Measurements from ENCODE around the gene MRPS12.
"Not testable (repeated sequence)": the region's sequence is repeated elsewhere in the genome, so short reads cannot be mapped to it uniquely, and the experiment has no call there.

MRPS12 gene

GRCh38 chr19:38930776-38931520 is at the start of gene MRPS12:
Gene MRPS12 (plus strand): TSS chr19:38930944. CDS start chr19:38931295, 351 bp downstream.
- peak; percentile 100 for DNase-seq

- no peak for DNase-seq
Observed at GRCh38 chr19:38883286-38883685, 47.5 kb upstream of the MRPS12 start.

- DNase-seq, result not testable (repeated sequence)
Observed at GRCh38 chr19:38884691-38885090, 46.1 kb upstream of the MRPS12 start.

- DNase-seq, result no peak
Observed at GRCh38 chr19:38888876-38889275, 41.9 kb upstream of the MRPS12 start.

- DNase-seq, result no peak
Observed at GRCh38 chr19:38889803-38890202, 40.9 kb upstream of the MRPS12 start.

GRCh38 chr19:38890686-38891085 is 40.1 kb upstream of the MRPS12 start:
- DNase-seq, result no peak

- DNase-seq, result no peak
Observed at GRCh38 chr19:38891771-38892170, 39.0 kb upstream of the MRPS12 start.

- peak; percentile 41 for DNase-seq
Observed at GRCh38 chr19:38892841-38893240, 37.9 kb upstream of the MRPS12 start.

- DNase-seq, result no peak
Observed at GRCh38 chr19:38893341-38893771, 37.4 kb upstream of the MRPS12 start.

GRCh38 chr19:38894968-38895367 is 35.8 kb upstream of the MRPS12 start:
- DNase-seq, result no peak

- peak; percentile 56 for DNase-seq
Observed at GRCh38 chr19:38898788-38899446, 31.8 kb upstream of the MRPS12 start.

- peak; percentile 100 for DNase-seq
Observed at GRCh38 chr19:38899447-38900201, 31.1 kb upstream of the MRPS12 start, which contains the start of the genes NFKBIB and SIRT2. Gene NFKBIB (plus strand): TSS chr19:38899969. CDS start chr19:38900033, 64 bp downstream. Gene SIRT2 (minus strand): TSS chr19:38899618. CDS start chr19:38899521, 97 bp downstream.

- no peak for DNase-seq
Observed at GRCh38 chr19:38900202-38900629, 30.5 kb upstream of the MRPS12 start.

GRCh38 chr19:38900743-38901190 is 30.0 kb upstream of the MRPS12 start:
- DNase-seq, result peak; percentile 58

- DNase-seq, result no peak
Observed at GRCh38 chr19:38901683-38902082, 29.1 kb upstream of the MRPS12 start.

GRCh38 chr19:38904581-38905539 is 25.9 kb upstream of the MRPS12 start:
- DNase-seq, result no peak

- no peak for DNase-seq
Observed at GRCh38 chr19:38905620-38906019, 25.1 kb upstream of the MRPS12 start.

- DNase-seq, result no peak
Observed at GRCh38 chr19:38907227-38907626, 23.5 kb upstream of the MRPS12 start.

GRCh38 chr19:38907670-38908069 is 23.1 kb upstream of the MRPS12 start:
- DNase-seq, result no peak

- no peak for DNase-seq
Observed at GRCh38 chr19:38908911-38909310, 21.8 kb upstream of the MRPS12 start.

GRCh38 chr19:38910488-38910887 is 20.3 kb upstream of the MRPS12 start:
- DNase-seq, result no peak

- no peak for DNase-seq
Observed at GRCh38 chr19:38911388-38912001, 19.2 kb upstream of the MRPS12 start.
